Stomach smooth muscle (tissue), 2 donors: ENCODE data around the gene YAF2.
A peak's percentile ranks its signal among the peaks of the same experiment; 100 is the strongest.
"Not testable (repeated sequence)": the region's sequence is repeated elsewhere in the genome, so short reads cannot be mapped to it uniquely, and the experiment has no call there.

Experiments
- H3K27ac ChIP-seq: one replicate; pipeline ENCODE4 v1.7.0; 2013; ENCODE audit warnings: mild to moderate bottlenecking, low read length, inconsistent platforms
- H3K27me3 ChIP-seq, 2 donors: one replicate each; pipeline ENCODE4 v1.7.0; 2013; ENCODE audit warnings: low read length in 2 of 2; ENCODE audit not compliant: insufficient read depth in 2 of 2, control insufficient read depth in 1 of 2
- H3K36me3 ChIP-seq, 2 donors: one replicate each; pipeline ENCODE4 v1.7.0; 2013; ENCODE audit warnings: low read length in 2 of 2; ENCODE audit not compliant: control insufficient read depth in 2 of 2, insufficient read depth in 2 of 2
- H3K4me1 ChIP-seq: one replicate; pipeline ENCODE4 v1.7.0; 2013; ENCODE audit warnings: low read length; ENCODE audit not compliant: control insufficient read depth, insufficient read depth
- H3K4me3 ChIP-seq, 2 donors: one replicate each; pipeline ENCODE4 v1.7.0; 2013; ENCODE audit warnings: low read length in 2 of 2
- H3K9ac ChIP-seq, 2 donors: one replicate each; pipeline ENCODE4 v1.7.0; 2013; ENCODE audit warnings: low read length in 2 of 2, mild to moderate bottlenecking in 1 of 2
- H3K9me3 ChIP-seq, 2 donors: one replicate each; pipeline ENCODE4 v1.7.0; 2013; ENCODE audit warnings: low read length in 2 of 2; ENCODE audit not compliant: control insufficient read depth in 2 of 2
- donor health status: healthy.
- donor health status: Pancreatic carcinoma.

YAF2 gene

GRCh38 chr12:42252645-42253044, 14.6 kb upstream of the YAF2 start:
- not testable (repeated sequence) for H3K9me3 ChIP-seq, H3K27ac ChIP-seq, H3K4me3 ChIP-seq, H3K4me1 ChIP-seq, H3K9ac ChIP-seq, H3K36me3 ChIP-seq, H3K27me3 ChIP-seq

GRCh38 chr12:42249033-42249432, 11.0 kb upstream of the YAF2 start:
- H3K36me3 ChIP-seq, H3K27me3 ChIP-seq, H3K4me3 ChIP-seq, H3K9me3 ChIP-seq, H3K4me1 ChIP-seq, H3K27ac ChIP-seq, H3K9ac ChIP-seq: not testable (repeated sequence)

- Histone ChIP-seq H3K27ac (no peak overlapping the region), H3K4me3 (no peak overlapping the region)
Observed at GRCh38 chr12:42240131-42240750, 2.2 kb upstream of the YAF2 start.

GRCh38 chr12:42237853-42238239, 202 bp downstream of the YAF2 start:
- Histone ChIP-seq H3K36me3 (peaks cover 0 to 2% of the 10 kb centered on the region in 2 donors), H3K27me3 (no peaks in the 10 kb centered on the region), H3K4me3 (peak overlapping the region; percentile 53 to 92), H3K9ac (peak overlapping the region; percentile 67 to 69), H3K27ac (no peak overlapping the region), H3K4me1 (peaks cover 3% of the 10 kb centered on the region), H3K9me3 (no peaks in the 10 kb centered on the region)

More at GRCh38 chr12:42240131-42240750, 2.2 kb upstream of the YAF2 start:
- no peaks in the 10 kb centered on the region for H3K9me3 ChIP-seq
- no peaks in the 10 kb centered on the region for H3K27me3 ChIP-seq
- no peak overlapping the region for H3K9ac ChIP-seq
- no peaks in the 10 kb centered on the region for H3K36me3 ChIP-seq
- H3K4me1 ChIP-seq, result peaks cover 3% of the 10 kb centered on the region

- Histone ChIP-seq H3K36me3 (peaks cover 0 to 2% of the 10 kb centered on the region in 2 donors), H3K9ac (peak overlapping the region; percentile 69 to 81), H3K4me1 (peaks cover 3% of the 10 kb centered on the region), H3K27me3 (no peaks in the 10 kb centered on the region), H3K27ac (peak overlapping the region; percentile 49), H3K4me3 (peak overlapping the region; percentile 75 to 92), H3K9me3 (no peaks in the 10 kb centered on the region)
Observed at GRCh38 chr12:42237052-42237852, 796 bp downstream of the YAF2 start.

GRCh38 chr12:42236017-42236416, 2.0 kb downstream of the YAF2 start:
- H3K27me3 ChIP-seq, result no peaks in the 10 kb centered on the region
- H3K4me1 ChIP-seq, result peaks cover 3% of the 10 kb centered on the region
- no peak overlapping the region for H3K4me3 ChIP-seq
- H3K27ac ChIP-seq, result no peak overlapping the region
- peaks cover 0 to 2% of the 10 kb centered on the region in 2 donors for H3K36me3 ChIP-seq
- H3K9me3 ChIP-seq, result no peaks in the 10 kb centered on the region
- H3K9ac ChIP-seq, result no peak overlapping the region

- H3K27ac ChIP-seq, result no peak overlapping the region
- peaks cover 3% of the 10 kb centered on the region for H3K4me1 ChIP-seq
- no peaks in the 10 kb centered on the region for H3K9me3 ChIP-seq
- H3K27me3 ChIP-seq, result no peaks in the 10 kb centered on the region
- H3K4me3 ChIP-seq, result no peak overlapping the region
- no peak overlapping the region for H3K9ac ChIP-seq
- H3K36me3 ChIP-seq, result peaks cover 0 to 2% of the 10 kb centered on the region in 2 donors
Observed at GRCh38 chr12:42235426-42235825, 2.6 kb downstream of the YAF2 start.

- H3K4me1 ChIP-seq, result peaks cover 3% of the 10 kb centered on the region
- no peaks in the 10 kb centered on the region for H3K27me3 ChIP-seq
- no peak overlapping the region for H3K9ac ChIP-seq
- peaks cover 0 to 2% of the 10 kb centered on the region in 2 donors for H3K36me3 ChIP-seq
- no peak overlapping the region for H3K4me3 ChIP-seq
- no peaks in the 10 kb centered on the region for H3K9me3 ChIP-seq
- no peak overlapping the region for H3K27ac ChIP-seq
Observed at GRCh38 chr12:42234970-42235369, 3.1 kb downstream of the YAF2 start.

GRCh38 chr12:42227525-42227924, 10.5 kb downstream of the YAF2 start:
- not testable (repeated sequence) for H3K4me1 ChIP-seq, H3K4me3 ChIP-seq, H3K27me3 ChIP-seq, H3K36me3 ChIP-seq, H3K9ac ChIP-seq, H3K27ac ChIP-seq, H3K9me3 ChIP-seq

- H3K4me3 ChIP-seq, H3K27ac ChIP-seq, H3K9ac ChIP-seq, H3K9me3 ChIP-seq, H3K36me3 ChIP-seq, H3K4me1 ChIP-seq, H3K27me3 ChIP-seq: not testable (repeated sequence)
Observed at GRCh38 chr12:42224501-42224900, 13.5 kb downstream of the YAF2 start.

- no peaks in the 10 kb centered on the region for H3K36me3 ChIP-seq
- H3K4me1 ChIP-seq, result no peaks in the 10 kb centered on the region
- no peak overlapping the region for H3K27ac ChIP-seq
- H3K9ac ChIP-seq, result no peak overlapping the region
- no peaks in the 10 kb centered on the region for H3K9me3 ChIP-seq
- no peak overlapping the region for H3K4me3 ChIP-seq
- no peaks in the 10 kb centered on the region for H3K27me3 ChIP-seq
Observed at GRCh38 chr12:42222724-42223123, 15.3 kb downstream of the YAF2 start.
